Measurements from ENCODE around the gene SRSF5.
"Not testable (repeated sequence)": the region's sequence is repeated elsewhere in the genome, so short reads cannot be mapped to it uniquely, and the experiment has no call there.

SRSF5 gene

DNA sequence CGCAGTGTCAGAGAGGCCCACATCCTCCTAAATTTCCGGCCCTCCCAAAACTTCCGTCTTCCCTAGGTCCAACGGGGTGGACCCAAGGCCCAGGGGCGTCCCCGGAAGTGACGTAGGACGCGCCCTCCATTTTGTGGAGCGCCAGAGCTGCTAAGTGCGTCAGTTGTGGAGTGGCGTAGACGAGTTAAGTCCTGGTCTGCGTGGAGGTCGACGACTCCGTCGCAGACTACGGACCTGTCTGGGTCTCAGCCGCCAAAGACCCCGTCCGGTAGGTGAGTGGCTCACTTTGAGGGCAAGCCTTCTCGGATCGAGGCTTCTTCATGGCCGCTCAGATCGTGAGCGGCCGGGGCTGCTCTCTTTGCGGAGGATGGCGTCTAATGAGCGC is at the start of gene SRSF5:
Gene SRSF5, plus strand, starts transcription at position 159 of the 385 bp plus-strand sequence. CDS start 1,015 bp downstream, outside the sequence.
- Histone ChIP-seq H3K9me3 (ENCODE audit: insufficient read depth, low read depth, low read length) (no peaks in the 10 kb centered on the region), H3K36me3 (ENCODE audit: insufficient read depth, low read length) (peaks cover 42% of the 10 kb centered on the region), H3K27me3 (ENCODE audit: insufficient read depth, low read length, poor library complexity, severe bottlenecking) (peaks cover 10% of the 10 kb centered on the region), H3K4me3 (ENCODE audit: low read length, poor library complexity, severe bottlenecking) (peak within 1 kb of the TSS; percentile 99), H3K9me2 (replicated peaks; ENCODE audit: low read depth, low read length) (no peaks in the 10 kb centered on the region), H3K79me2 (ENCODE audit: insufficient read depth, low read length) (peaks cover 56% of the 10 kb centered on the region), H4K20me1 (ENCODE audit: insufficient read depth, low read length, poor library complexity, severe bottlenecking) (peaks cover 48% of the 10 kb centered on the region), H2AFZ (ENCODE audit: low read length) (peak within 1 kb of the TSS; percentile 92), H3K9ac (ENCODE audit: low read depth, low read length, poor library complexity, severe bottlenecking) (peak within 1 kb of the TSS; percentile 100), H3K4me1 (ENCODE audit: insufficient read depth, low read length, poor library complexity, severe bottlenecking) (peaks cover 42% of the 10 kb centered on the region), H3K4me2 (ENCODE audit: low read depth, low read length, poor library complexity, severe bottlenecking) (peak within 1 kb of the TSS; percentile 98), H3F3A (ENCODE audit: low read depth) (no peaks in the 10 kb centered on the region)
- no peak for TF ChIP-seq EZH2phosphoT487 (IDR thresholded peaks at IDR 0.05; ENCODE audit: borderline replicate concordance)
- TF ChIP-seq CTCF (conservative IDR thresholded peaks at IDR 0.05; ENCODE audit: low read length), result no peak

GRCh38 chr14:69718614-69719013 is 48.3 kb upstream of the SRSF5 start:
- H3K4me2 ChIP-seq (ENCODE audit: low read depth, low read length, poor library complexity, severe bottlenecking); H3F3A ChIP-seq (ENCODE audit: low read depth); H2AFZ ChIP-seq (ENCODE audit: low read length); H3K79me2 ChIP-seq (ENCODE audit: insufficient read depth, low read length); H3K9me2 ChIP-seq (replicated peaks; ENCODE audit: low read depth, low read length); H3K27me3 ChIP-seq (ENCODE audit: insufficient read depth, low read length, poor library complexity, severe bottlenecking); H3K9me3 ChIP-seq (ENCODE audit: insufficient read depth, low read depth, low read length); H3K9ac ChIP-seq (ENCODE audit: low read depth, low read length, poor library complexity, severe bottlenecking); H4K20me1 ChIP-seq (ENCODE audit: insufficient read depth, low read length, poor library complexity, severe bottlenecking); H3K4me3 ChIP-seq (ENCODE audit: low read length, poor library complexity, severe bottlenecking): not testable (repeated sequence)
- Histone ChIP-seq H3K36me3 (ENCODE audit: insufficient read depth, low read length) (peaks cover 11% of the 10 kb centered on the region; the same call in 1 of the 2 replicates), H3K4me1 (ENCODE audit: insufficient read depth, low read length, poor library complexity, severe bottlenecking) (peaks cover 16% of the 10 kb centered on the region)

GRCh38 chr14:69719501-69719951 is 47.4 kb upstream of the SRSF5 start:
- H3K27me3 ChIP-seq (ENCODE audit: insufficient read depth, low read length, poor library complexity, severe bottlenecking), result no peaks in the 10 kb centered on the region
- no peaks in the 10 kb centered on the region for H4K20me1 ChIP-seq (ENCODE audit: insufficient read depth, low read length, poor library complexity, severe bottlenecking)
- H2AFZ ChIP-seq (ENCODE audit: low read length), result no peak overlapping the region
- H3K4me3 ChIP-seq (ENCODE audit: low read length, poor library complexity, severe bottlenecking), result no peak overlapping the region
- H3K9ac ChIP-seq (ENCODE audit: low read depth, low read length, poor library complexity, severe bottlenecking), result no peak overlapping the region
- TF ChIP-seq CTCF (conservative IDR thresholded peaks at IDR 0.05; ENCODE audit: low read length), result no peak
- no peak for TF ChIP-seq EZH2phosphoT487 (IDR thresholded peaks at IDR 0.05; ENCODE audit: borderline replicate concordance)
- H3K9me3 ChIP-seq (ENCODE audit: insufficient read depth, low read depth, low read length), result no peaks in the 10 kb centered on the region
- H3F3A ChIP-seq (ENCODE audit: low read depth), result no peaks in the 10 kb centered on the region
- no peak overlapping the region for H3K4me2 ChIP-seq (ENCODE audit: low read depth, low read length, poor library complexity, severe bottlenecking)
- no peaks in the 10 kb centered on the region for H3K9me2 ChIP-seq (replicated peaks; ENCODE audit: low read depth, low read length)
- H3K4me1 ChIP-seq (ENCODE audit: insufficient read depth, low read length, poor library complexity, severe bottlenecking), result peaks cover 12% of the 10 kb centered on the region
- H3K36me3 ChIP-seq (ENCODE audit: insufficient read depth, low read length), result peaks cover 2% of the 10 kb centered on the region; the same call in 1 of the 2 replicates
- no peaks in the 10 kb centered on the region for H3K79me2 ChIP-seq (ENCODE audit: insufficient read depth, low read length)

GRCh38 chr14:69720912-69721311 is 46.0 kb upstream of the SRSF5 start:
- Histone ChIP-seq H4K20me1 (ENCODE audit: insufficient read depth, low read length, poor library complexity, severe bottlenecking) (no peaks in the 10 kb centered on the region), H3F3A (ENCODE audit: low read depth) (no peaks in the 10 kb centered on the region), H3K79me2 (ENCODE audit: insufficient read depth, low read length) (no peaks in the 10 kb centered on the region), H3K9me3 (ENCODE audit: insufficient read depth, low read depth, low read length) (no peaks in the 10 kb centered on the region), H2AFZ (ENCODE audit: low read length) (no peak overlapping the region), H3K4me1 (ENCODE audit: insufficient read depth, low read length, poor library complexity, severe bottlenecking) (peaks cover 11% of the 10 kb centered on the region), H3K9ac (ENCODE audit: low read depth, low read length, poor library complexity, severe bottlenecking) (no peak overlapping the region), H3K27me3 (ENCODE audit: insufficient read depth, low read length, poor library complexity, severe bottlenecking) (no peaks in the 10 kb centered on the region), H3K4me2 (ENCODE audit: low read depth, low read length, poor library complexity, severe bottlenecking) (no peak overlapping the region), H3K4me3 (ENCODE audit: low read length, poor library complexity, severe bottlenecking) (no peak overlapping the region), H3K36me3 (ENCODE audit: insufficient read depth, low read length) (no peaks in the 10 kb centered on the region), H3K9me2 (replicated peaks; ENCODE audit: low read depth, low read length) (no peaks in the 10 kb centered on the region)
- no peak for TF ChIP-seq EZH2phosphoT487 (IDR thresholded peaks at IDR 0.05; ENCODE audit: borderline replicate concordance)
- no peak for TF ChIP-seq CTCF (conservative IDR thresholded peaks at IDR 0.05; ENCODE audit: low read length)

Measured in Loucy (cell line).